GM21619 (cell line): ENCODE data around the gene CYB561D1.
"Not testable (repeated sequence)": the region's sequence is repeated elsewhere in the genome, so short reads cannot be mapped to it uniquely, and the experiment has no call there.

Experiments
- ATAC-seq: cut with Tn5 transposase; IDR thresholded peaks from one replicate; pipeline ENCODE4 v1.9.1; 2021; ENCODE audit not compliant: unreplicated experiment

Gene CYB561D1, protein sequence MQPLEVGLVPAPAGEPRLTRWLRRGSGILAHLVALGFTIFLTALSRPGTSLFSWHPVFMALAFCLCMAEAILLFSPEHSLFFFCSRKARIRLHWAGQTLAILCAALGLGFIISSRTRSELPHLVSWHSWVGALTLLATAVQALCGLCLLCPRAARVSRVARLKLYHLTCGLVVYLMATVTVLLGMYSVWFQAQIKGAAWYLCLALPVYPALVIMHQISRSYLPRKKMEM

DNA sequence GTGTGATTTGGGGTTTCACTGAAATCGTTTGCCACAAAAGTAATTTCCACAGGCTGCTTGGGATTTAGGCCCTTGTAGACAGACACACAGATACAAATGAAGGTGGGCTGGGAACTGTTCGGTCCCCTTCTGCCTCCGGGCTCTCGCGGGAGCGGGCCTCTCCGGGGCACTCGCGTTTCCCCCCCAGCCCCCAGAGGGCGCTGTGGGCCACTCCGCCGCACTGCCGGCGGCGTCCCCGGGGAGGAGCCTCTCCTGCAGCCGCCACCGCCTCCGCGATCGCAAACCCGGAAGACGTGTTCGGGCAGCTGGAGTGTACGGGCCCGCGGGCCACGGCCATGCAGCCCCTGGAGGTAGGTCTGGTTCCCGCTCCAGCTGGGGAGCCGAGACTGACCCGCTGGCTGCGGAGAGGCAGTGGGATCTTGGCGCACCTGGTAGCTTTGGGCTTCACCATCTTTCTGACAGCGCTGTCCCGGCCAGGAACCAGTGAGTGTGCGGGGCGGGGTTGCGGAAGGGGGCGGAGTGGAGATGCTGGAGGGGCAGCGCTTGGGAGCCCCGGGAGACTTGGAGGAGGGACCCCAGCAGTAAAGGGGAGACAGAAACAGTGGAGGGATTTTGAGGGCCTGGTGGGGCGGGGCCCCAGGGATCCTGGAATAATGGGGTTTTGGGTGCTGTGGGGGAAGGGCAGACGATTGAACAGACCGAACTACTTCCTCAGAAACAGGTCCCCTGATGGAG, at the start of gene CYB561D1:
Gene CYB561D1 (plus strand): TSS at position 290 of the 735 bp plus-strand sequence. CDS start 46 bp downstream, at position 336.
- ATAC-seq: peak; percentile 88

DNA sequence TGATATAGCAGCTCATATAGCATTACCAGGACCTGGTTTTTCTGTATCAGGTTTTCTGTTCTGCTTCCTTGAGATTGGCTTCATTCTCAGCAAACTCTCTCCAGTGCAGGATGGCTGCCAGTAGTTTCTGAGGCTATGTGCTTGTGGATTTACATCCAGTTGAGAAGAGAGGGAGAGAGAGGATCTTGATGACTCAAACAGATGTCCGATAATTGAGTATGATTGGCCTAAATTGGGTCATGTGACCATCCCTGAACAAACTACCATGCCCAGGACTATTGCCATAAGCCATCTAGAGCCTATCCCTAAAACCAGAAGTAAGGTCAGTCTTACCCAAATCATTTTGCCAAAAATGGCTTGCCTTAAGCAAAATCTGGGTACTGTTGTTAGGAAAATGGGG, 49.5 kb upstream of the CYB561D1 start:
- no peak for ATAC-seq

DNA sequence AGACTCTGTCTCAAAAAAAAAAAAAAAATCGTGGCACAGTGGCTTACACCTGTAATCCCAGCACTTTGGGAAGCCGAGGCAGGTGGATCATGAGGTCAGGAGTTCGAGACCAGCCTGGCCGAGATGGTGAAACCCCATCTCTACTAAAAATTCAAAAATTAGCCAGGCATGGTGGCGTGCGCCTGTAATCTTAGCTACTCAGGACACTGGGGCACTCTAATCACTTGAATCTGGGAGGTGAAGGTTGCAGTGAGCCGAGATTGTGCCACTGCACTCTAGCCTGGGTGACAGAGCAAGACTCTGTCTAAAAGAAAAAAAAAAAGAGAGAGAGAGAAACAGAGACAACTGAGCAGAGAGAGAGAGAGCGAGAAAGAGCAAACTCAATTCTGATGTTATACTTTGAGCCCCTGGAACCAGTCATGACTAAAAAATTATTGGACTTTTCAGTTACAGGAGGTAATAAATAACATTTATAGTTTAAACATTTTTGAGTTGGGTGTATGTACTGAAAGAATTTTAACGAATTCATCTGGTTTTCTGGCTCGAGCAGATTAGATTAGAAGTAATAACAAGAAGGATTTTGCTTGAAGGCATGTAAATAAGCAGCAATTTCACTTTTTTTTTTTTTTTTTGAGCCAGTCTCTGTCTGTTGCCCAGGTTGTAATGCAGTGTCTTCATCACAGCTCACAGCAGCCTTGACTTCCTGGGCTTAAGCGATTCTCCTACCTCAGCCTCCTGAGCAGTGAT, 47.8 kb upstream of the CYB561D1 start:
- not testable (repeated sequence) for ATAC-seq

DNA sequence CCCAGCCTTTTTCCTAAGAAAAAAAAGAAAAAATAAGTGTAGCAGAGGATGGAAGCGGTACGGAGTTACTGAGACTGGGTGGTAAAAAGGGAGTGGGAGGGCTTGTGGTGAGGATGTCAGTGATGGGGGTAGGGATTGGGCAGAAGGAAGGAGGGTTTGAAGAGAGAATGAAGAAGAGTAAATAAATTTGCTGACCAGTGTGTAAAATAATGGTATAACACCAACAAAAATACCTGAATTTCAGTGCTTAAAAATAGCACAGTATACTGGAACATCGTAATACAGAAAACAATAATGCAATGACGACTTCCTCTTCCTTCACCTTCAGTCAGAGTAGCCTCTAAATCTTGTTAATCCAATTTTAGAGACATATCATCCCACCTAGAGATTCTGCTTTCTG, 46.4 kb upstream of the CYB561D1 start:
- ATAC-seq: no peak

DNA sequence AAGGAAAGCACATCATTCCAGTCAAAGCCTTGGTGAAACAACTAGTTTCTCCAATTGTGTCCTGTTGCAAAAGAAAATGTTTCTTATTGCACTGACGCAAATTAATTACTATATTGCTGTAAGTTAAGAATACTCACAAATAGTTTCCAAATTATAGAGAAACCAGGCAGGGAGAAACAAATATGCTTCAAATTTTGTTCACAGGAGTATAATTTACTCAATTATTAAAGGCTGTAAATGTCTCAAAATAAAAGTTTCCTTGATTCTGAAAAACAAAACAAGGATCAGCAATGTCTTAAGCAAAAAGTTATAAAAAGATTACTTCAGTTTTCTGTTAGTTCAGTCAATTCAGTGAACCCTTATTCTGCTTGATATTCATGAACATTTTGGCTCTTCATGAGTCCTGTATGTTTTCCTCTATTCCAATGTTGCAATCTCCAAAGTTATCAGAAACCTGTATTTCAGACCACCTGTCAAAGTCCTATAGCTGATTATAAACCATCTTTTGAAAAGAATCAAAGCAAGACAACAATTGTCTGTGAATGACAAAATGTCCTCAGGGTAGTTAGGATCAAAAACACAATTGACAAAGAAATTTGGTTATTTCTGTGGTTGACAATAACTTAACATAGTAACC, 39.3 kb upstream of the CYB561D1 start:
- ATAC-seq: no peak

DNA sequence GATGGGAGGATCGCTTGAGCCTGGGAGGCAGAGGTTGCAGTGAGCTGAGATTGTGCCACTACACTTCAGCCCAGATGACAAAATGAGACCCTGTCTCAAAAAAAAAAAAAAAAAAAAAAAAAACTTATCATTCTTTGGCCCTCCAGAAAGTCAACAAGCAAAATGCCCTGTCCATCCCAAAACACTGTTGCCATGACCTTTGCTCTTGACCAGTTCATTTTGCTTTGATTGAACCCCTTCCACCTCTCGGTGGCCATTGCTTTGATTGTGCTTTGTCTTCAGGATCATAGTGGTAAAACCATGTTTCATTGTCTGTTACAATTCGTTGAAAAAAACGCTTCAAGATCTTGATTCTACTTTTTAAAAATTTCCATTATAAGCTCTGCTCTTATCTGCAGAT, 36.1 kb upstream of the CYB561D1 start:
- ATAC-seq: no peak

DNA sequence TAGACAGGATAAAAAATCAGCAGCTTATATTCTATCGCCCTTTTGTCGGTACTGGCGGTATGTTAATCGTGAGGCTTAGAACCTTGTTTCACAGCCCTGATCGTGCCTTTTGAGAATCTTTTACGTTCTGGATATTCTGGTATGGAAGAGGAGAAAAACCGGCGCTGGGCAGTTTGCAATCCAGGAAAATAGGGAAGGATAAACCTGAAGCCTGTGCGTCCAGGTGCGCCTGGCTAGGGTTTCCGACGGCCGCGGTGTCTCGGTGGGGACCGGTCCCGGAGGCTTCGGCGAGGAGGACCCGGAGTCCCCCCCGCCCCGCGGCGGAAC, 27.8 kb upstream of the CYB561D1 start:
- no peak for ATAC-seq

DNA sequence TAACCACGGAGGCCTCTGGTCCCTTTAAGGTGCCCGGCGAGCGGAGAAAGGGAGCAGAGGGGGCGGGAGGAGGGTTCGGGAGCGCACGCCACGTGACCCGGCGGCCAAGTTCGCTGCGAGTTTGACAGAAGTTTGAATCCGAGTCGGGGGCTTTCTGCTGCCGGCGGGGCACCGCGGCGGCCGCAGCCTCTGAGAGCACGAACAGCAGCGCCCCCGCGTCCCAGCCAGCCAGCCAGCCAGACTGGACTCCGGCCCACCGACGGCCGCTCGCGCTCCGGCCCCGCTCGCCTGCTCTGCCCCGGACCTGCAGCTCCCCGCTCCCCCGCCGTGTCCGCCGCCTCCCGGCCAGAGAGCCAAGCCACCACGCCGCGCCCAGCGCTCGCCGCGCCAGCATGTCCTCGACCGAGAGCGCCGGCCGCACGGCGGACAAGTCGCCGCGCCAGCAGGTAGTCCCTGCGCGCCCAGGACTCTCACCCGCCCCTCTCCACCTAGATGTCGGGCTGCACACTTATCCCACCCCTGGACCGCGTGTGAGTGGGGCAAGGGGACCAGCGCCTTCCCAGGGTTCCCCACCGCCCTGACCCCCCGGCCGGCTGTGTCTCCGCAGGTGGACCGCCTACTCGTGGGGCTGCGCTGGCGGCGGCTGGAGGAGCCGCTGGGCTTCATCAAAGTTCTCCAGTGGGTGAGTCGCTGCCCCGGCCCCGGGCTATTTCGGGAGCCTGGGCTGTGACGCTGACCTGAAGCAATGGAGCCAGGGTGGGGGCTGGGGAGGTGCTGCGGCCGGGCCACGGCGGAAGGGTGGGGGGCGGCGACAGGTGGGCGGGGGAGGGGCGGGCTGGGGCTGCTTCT, 27.2 kb upstream of the CYB561D1 start, which contains the start of gene SYPL2:
Gene SYPL2 (plus strand): TSS at position 95 of the 849 bp plus-strand sequence. CDS start 298 bp downstream, at position 393.
- no peak for ATAC-seq

DNA sequence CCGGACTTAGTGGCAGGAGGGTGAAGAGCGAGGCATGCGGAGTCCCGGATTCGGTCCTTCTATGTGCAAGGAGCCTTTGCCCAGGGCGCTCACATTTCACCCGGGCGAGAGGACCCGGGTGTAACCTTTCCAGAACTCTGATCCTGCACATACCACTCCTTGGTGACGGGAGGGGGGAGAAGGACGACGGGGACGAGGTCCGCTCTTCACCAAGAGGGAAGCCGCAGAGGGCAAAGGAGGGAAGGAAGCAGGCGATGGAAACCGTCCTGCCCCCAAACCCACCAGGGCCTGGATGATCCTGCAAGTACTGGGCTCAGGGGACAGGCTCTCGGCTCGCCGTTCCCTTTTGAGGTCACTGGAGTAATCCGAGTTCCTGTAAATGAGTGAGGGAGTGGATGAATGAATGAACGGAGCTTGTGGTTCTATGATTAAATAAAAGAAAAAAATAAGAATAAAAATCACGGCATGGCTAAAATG, 26.6 kb upstream of the CYB561D1 start:
- ATAC-seq: no peak

DNA sequence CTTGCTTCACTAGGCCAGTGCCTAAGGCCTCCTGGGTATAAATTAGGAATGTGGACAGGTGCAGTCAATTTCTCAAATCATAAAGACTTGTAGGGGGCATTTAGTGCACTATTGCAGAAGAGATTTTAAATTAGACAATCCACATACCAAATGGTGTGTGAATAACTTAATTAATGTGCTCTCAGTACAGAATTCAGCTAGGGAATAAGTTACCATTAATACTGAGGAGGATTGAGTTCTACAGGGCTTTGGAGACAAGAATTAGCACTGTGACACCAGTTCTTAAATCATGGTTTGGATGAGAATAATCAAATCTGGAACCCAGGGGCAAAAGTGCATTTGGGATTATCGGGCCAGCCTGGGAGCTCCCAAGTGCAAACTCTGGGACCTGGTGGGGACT, 25.8 kb upstream of the CYB561D1 start:
- no peak for ATAC-seq

DNA sequence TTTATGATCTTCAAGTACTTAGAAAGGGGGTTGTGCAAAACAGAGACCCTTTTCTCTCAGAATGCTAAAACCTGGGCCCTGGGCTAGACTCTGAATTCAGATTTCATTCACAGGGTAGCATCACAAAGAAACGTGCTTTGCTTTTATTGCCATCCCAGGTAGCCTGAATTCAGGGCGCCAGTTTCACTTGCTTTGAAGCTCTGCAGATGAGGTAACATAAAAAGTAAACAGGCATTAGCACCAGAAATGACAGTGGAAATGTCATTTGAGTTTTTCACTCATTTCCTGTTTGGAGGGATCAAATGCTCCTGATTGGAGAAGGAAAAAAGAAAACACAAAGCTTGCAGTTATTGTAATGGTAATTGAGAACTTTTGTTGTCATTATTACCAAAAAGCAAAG, 25.0 kb upstream of the CYB561D1 start:
- no peak for ATAC-seq

DNA sequence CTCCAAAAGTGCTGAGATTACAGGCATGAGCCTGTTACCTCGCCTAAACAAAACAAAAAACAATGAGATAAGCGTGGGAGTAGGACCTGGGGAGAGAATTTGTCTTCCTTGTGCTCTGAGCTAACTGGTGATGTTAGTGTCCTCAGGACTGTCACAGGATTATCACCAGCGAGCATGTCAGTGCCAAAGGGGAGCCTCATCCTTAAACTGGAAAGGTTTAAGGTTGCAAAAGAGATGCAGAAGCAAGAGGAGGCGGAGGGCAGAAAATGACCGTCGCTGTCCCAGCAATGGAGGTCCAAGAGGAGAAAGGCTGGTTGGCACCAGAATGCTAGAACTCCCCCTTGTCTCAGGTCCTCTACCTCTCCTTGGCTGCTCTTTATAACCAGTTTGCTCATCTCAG, 23.6 kb upstream of the CYB561D1 start:
- ATAC-seq: no peak

DNA sequence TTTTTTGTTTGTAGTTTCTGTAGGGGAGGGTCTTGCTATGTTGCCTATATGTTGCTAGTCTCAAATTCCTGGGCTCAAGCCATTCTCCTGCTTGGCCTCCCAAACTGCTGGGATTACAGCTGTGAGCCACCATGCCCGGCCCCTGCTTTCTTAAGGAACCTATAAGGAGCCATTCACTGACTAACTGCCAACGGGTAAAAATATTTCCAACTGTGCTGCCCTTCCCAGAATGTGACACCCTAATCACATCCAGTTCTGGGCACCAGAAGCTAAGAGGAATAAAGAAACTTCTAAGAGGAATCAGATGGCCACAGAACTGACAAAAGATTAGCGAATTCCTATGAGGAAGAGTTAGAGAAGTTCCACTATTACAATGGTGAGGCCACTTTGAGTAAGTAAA, 21.1 kb upstream of the CYB561D1 start:
- no peak for ATAC-seq

DNA sequence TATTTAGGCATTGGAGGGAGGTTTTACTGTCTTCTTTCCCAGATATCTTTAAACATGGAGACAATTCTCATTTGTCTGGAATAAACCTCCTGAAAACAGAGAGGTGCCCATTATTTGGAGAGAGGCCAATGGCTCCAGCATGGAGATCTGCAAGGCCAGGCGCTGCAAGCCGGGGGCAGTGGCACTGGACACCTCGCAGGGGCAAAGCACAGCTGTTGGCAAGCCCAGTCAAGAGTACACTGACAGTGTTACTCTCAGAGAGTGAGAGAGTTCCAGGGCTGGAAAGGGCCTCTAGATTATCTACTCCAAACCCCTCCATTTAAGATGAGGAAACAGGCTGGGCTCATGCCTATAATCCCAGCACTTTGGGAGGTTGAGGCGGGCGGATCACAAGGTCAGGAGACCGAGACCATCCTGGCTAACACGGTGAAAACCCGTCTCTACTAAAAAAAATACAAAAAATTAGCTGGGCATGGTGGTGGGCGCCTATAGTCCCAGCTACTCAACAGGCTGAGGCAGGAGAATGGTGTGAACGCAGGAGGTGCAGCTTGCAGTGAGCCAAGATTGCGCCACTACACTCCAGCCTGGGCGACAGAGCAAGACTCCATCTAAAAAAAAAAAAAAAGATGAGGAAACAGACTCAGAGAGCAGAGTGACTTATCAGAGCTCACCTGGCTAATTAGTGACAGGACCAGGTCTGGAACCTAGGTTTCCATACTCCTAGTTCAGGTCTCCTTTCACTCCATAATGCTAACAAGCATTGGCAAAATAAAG, 20.4 kb upstream of the CYB561D1 start:
- not testable (repeated sequence) for ATAC-seq

DNA sequence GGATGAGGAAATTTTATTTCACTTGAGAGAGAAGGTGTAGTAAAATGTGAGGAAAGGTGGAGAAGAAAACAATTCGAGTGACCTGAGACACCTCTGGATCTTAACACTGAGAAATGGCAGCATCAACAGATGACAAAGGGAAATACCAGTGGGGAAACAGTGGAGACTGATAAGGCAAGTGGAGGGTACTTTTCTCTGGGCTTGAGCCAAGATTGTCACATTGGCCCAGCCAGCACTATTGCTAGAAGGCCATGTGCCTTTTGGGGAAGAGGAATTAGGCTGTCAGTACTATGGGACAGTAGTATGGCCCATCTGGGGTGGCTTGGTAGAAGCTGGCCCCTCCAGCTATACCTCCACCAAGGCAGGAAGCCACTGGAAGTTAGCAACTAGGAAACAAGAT, 19.2 kb upstream of the CYB561D1 start:
- no peak for ATAC-seq

DNA sequence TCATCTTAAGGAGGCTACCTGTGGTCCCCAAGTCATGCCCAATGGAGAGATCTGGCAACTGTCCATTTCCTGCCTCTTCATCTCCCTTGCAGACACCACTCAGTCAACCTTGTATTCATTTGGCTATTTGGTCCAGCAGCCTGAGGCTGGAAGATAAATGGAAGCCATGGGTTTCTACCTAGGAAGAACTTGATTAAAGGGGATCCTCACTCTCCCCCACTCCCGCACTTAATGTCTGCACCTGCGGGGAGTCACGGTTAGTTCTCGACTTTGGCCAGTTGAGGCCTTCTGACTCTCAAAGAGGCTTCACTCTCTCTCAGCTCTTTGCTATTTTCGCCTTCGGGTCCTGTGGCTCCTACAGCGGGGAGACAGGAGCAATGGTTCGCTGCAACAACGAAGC, 18.6 kb upstream of the CYB561D1 start:
- no peak for ATAC-seq

DNA sequence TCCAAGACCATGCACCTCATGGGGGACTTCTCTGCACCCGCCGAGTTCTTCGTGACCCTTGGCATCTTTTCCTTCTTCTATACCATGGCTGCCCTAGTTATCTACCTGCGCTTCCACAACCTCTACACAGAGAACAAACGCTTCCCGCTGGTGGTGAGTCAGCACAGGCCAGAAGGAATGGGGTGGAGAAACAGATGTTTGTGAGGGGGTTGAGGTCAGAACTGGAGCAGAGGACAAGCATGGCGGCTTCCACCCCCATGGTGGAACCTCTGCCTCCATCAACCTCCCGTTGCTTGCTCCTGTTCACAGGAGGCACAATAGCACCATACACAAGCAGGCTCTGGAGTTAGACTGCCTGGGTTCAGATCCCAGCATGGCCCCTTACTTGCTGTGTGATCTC, 17.1 kb upstream of the CYB561D1 start:
- no peak for ATAC-seq

DNA sequence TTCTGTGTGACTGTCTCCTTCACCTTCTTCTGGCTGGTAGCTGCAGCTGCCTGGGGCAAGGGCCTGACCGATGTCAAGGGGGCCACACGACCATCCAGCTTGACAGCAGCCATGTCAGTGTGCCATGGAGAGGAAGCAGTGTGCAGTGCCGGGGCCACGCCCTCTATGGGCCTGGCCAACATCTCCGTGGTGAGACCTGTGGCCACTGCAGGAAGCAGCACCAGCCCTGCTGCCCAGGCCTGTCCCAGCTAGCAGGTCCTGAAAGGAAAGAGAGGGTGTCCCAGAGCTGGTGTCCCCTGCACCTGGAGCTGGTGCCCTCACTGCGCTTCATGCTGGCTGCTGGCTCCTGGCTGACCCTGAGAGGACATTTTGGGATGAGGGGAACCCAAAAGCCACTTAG, 16.1 kb upstream of the CYB561D1 start:
- no peak for ATAC-seq

DNA sequence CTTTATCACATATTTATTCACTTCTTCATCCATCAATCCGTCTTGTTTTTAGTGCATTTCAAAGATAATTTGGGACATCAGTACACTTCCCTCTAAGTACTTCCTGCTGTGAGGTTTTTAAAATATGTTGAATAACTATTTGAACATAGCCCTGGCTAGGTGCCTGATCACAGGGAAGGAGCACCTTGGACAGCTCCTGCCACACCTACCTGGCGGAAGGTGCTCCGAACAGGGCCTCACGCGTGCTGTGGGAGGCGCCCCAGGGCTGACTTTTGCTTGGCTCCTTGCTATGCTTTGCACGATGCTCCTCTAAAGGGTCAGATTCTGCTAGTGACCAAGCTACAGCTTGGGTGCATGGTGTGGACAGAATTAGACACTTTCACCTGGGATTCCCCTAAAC, 15.1 kb upstream of the CYB561D1 start:
- no peak for ATAC-seq

DNA sequence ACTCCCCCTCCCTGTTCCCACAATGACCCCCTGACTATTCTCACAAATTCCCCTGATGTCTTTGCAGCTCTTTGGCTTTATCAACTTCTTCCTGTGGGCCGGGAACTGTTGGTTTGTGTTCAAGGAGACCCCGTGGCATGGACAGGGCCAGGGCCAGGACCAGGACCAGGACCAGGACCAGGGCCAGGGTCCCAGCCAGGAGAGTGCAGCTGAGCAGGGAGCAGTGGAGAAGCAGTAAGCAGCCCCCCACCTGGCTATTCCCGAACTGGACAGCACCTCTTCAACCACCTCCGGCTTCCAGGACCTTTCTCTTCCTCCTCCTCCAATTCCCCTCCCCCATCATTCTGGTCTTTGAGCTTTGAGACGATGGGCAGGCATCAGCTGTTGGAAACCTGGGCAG, 14.6 kb upstream of the CYB561D1 start:
- ATAC-seq: no peak
